Measurements from ENCODE around the gene ZMIZ2. TPM values are rescaled to one million over a fixed set of nuclear protein-coding genes. Genes with fewer than 3 reads are reported as not detected.
A peak's percentile ranks its signal among the peaks of the same experiment; 100 is the strongest.

Gene ZMIZ2
- total and polyA plus RNA-seq, 4 donors = 4.4 to 11.6 (median 7.7) TPM

- TF ChIP-seq FOXA2 (IDR thresholded peaks at IDR 0.05) = no peak
Measured at GRCh38 chr7:44766416-44766801, 17.8 kb downstream of the ZMIZ2 start (continued).

- Histone ChIP-seq H3K27ac (ENCODE audit: low read depth in 1 of 2, low read length in 2 of 2) (no peak overlapping the region), H3K36me3 (ENCODE audit: control insufficient read depth in 4 of 4, insufficient read depth in 3 of 4, low read depth in 1 of 4, low read length in 3 of 4) (peaks cover 8 to 44% (median 12%) of the 10 kb centered on the region in 4 donors), H3K4me3 (ENCODE audit: low read depth in 1 of 3, low read length in 3 of 3) (no peak overlapping the region), H3K9me3 (ENCODE audit: control insufficient read depth in 4 of 4, low read length in 3 of 4) (no peaks in the 10 kb centered on the region), H3K9ac (ENCODE audit: low read depth in 1 of 2, low read length in 2 of 2) (no peak overlapping the region), H3K4me1 (ENCODE audit: control insufficient read depth in 4 of 4, insufficient read depth in 4 of 4, low read length in 3 of 4) (peaks cover 9 to 57% (median 48%) of the 10 kb centered on the region in 4 donors), H3K27me3 (ENCODE audit: control insufficient read depth in 4 of 4, insufficient read depth in 4 of 4, low read length in 3 of 4) (no peaks in the 10 kb centered on the region)
- DNase-seq (ENCODE audit: low spot score) = peak; percentile 20
- WGBS = 80% methylated on average over 19 of the region's 19 CpGs
- TF ChIP-seq ZBTB33 (IDR thresholded peaks at IDR 0.05) (no peak), SP1 (IDR thresholded peaks at IDR 0.05) (no peak), GABPA (IDR thresholded peaks at IDR 0.05 in 1 of 2, conservative IDR thresholded peaks at IDR 0.05 in 1 of 2) (no peak), NR2F2 (IDR thresholded peaks at IDR 0.05) (no peak), CTCF (IDR thresholded peaks at IDR 0.05; ENCODE audit: low read depth, low read length, missing input control) (no peak), YY1 (IDR thresholded peaks at IDR 0.05) (no peak), JUND (IDR thresholded peaks at IDR 0.05) (no peak), REST (IDR thresholded peaks at IDR 0.05) (no peak), FOXA1 (IDR thresholded peaks at IDR 0.05) (no peak), ATF3 (IDR thresholded peaks at IDR 0.05) (no peak), MAX (IDR thresholded peaks at IDR 0.05) (no peak)
Measured at GRCh38 chr7:44767134-44767911, 18.7 kb downstream of the ZMIZ2 start.
